ENCODE results near the gene SPAG6.

Gene SPAG6

GRCh38 chr10:22310928-22311327, 34.4 kb upstream of the SPAG6 start:
- no peak overlapping the region for H3K4me3 ChIP-seq (ENCODE audit: low read depth, low read length)
- no peak for TF ChIP-seq CTCF (IDR thresholded peaks at IDR 0.05; ENCODE audit: low read depth, low read length, missing control alignments)
- no peak for DNase-seq (ENCODE audit: low read depth)

GRCh38 chr10:22314852-22315251, 30.4 kb upstream of the SPAG6 start:
- no peak for DNase-seq (ENCODE audit: low read depth)
- no peak overlapping the region; the same call in 1 of the 2 replicates for H3K4me3 ChIP-seq (ENCODE audit: low read depth, low read length)
- TF ChIP-seq CTCF (IDR thresholded peaks at IDR 0.05; ENCODE audit: low read depth, low read length, missing control alignments): no peak

- TF ChIP-seq CTCF (IDR thresholded peaks at IDR 0.05; ENCODE audit: low read depth, low read length, missing control alignments): no peak
- no peak for DNase-seq (ENCODE audit: low read depth)
- peak overlapping the region; percentile 81 for H3K4me3 ChIP-seq (ENCODE audit: low read depth, low read length)
Observed at GRCh38 chr10:22315455-22316285, 29.6 kb upstream of the SPAG6 start.

- DNase-seq (ENCODE audit: low read depth): no peak
- TF ChIP-seq CTCF (IDR thresholded peaks at IDR 0.05; ENCODE audit: low read depth, low read length, missing control alignments): no peak
- peak within 1 kb of the TSS; percentile 81 for H3K4me3 ChIP-seq (ENCODE audit: low read depth, low read length)
Observed at GRCh38 chr10:22316286-22317075, 28.8 kb upstream of the SPAG6 start, which contains the start of gene COMMD3. TSS of gene COMMD3 (plus strand) at chr10:22316388. CDS start at chr10:22316418, 30 bp downstream.

GRCh38 chr10:22317076-22317370, 28.3 kb upstream of the SPAG6 start:
- no peak for TF ChIP-seq CTCF (IDR thresholded peaks at IDR 0.05; ENCODE audit: low read depth, low read length, missing control alignments)
- DNase-seq (ENCODE audit: low read depth): no peak
- H3K4me3 ChIP-seq (ENCODE audit: low read depth, low read length): peak overlapping the region; percentile 81

- no peak for TF ChIP-seq CTCF (IDR thresholded peaks at IDR 0.05; ENCODE audit: low read depth, low read length, missing control alignments)
- DNase-seq (ENCODE audit: low read depth): no peak
- H3K4me3 ChIP-seq (ENCODE audit: low read depth, low read length): peak overlapping the region; percentile 26; the same call in 1 of the 2 replicates
Observed at GRCh38 chr10:22317771-22318565, 27.3 kb upstream of the SPAG6 start.
